ENCODE results near the gene NT5DC3. TPM values are rescaled to one million over a fixed set of nuclear protein-coding genes. Genes with fewer than 3 reads are reported as not detected.

Gene NT5DC3
- total and polyA plus RNA-seq, 2 of the 13 experiments (the other 11 are each of a cell fraction or from before 2014, with no cell fraction given): 3.2 to 6.6 TPM

DNA sequence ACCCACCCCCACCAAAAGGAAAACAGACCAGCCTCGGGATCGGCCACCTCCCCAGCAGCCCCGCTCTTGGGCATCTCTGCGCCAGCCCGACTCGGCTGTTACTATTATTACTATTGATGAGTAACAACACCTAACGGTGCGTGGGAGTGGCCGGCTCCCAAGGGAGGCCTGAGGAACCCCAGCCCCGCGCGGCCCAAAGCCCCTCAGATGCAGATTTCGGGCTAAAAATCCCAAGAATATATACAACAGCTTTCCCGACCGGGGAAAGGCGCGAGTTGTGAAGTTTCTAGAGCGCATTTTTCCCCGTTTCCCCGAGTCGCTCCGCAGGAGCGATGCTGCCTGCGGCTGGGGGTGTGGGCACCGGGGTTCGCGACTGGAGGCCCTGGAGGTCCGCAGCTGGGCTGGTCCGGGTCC lies 565 bp downstream of the NT5DC3 start:
- H4K20me1 ChIP-seq (ENCODE audit: insufficient read depth, low read length): peaks cover 14% of the 10 kb centered on the region
- in situ Hi-C loops (cut with HindIII; ENCODE audit: extremely low pct_ligation_motif_present, low pct_unique_long_range_greater_than_20kb) (no loop called here), intact Hi-C loops (cut with micrococcal nuclease; ENCODE audit: unreplicated experiment) (loop anchor here (2.0 kb wide), 1 partner anchor 14 kb away; no protein-coding TSS in a partner anchor)
- H3K4me3 ChIP-seq (replicated peaks in 1 of 3; ENCODE audit: insufficient read depth in 1 of 3, low read depth in 2 of 3, low read length in 3 of 3): peak overlapping the region; percentile 74 to 82 (median 75)
- peak overlapping the region; percentile 82 for H3K4me2 ChIP-seq (ENCODE audit: low read depth, low read length)
- no peak overlapping the region for H2AFZ ChIP-seq (ENCODE audit: low read length)
- H3K9me3 ChIP-seq (ENCODE audit: low read length): no peaks in the 10 kb centered on the region
- peak overlapping the region; percentile 59 for H3K27ac ChIP-seq (ENCODE audit: extremely low read length, insufficient read depth, low read length)
- POLR2A ChIA-PET: interaction anchor here (1.0 to 3.0 kb wide), 6 partner anchors 14 to 125 kb away, joined by 3 to 15 read pairs (median 6); partner anchors contain the start of genes HSP90B1 and TDG
- no peak for FAIRE-seq
- no peak for DNase-seq (ENCODE audit: low spot score)
- WGBS (ENCODE audit: low lambda C conversion rate): 3% methylated on average over 17 of the region's 29 CpGs
- no TSS peak for BruUV-seq (replicated peaks)
- no peak for ATAC-seq
- CTCF ChIA-PET (ENCODE audit: low intra/inter-chr PET ratio, low total read pairs): no interaction called here
- H3K27me3 ChIP-seq (ENCODE audit: control insufficient read depth in 1 of 2, insufficient read depth in 2 of 2, low read length in 2 of 2): no peaks in the 10 kb centered on the region; a peak in 1 of 5 replicates
- peak overlapping the region; percentile 72 for H3K9ac ChIP-seq (ENCODE audit: insufficient read depth, low read depth, low read length)
- peaks cover 54% of the 10 kb centered on the region for H3K4me1 ChIP-seq (ENCODE audit: insufficient read depth, low read length)
- no peaks in the 10 kb centered on the region for H3K36me3 ChIP-seq (replicated peaks in 1 of 2; ENCODE audit: control insufficient read depth in 1 of 2, insufficient read depth in 2 of 2, low read length in 2 of 2)
- peaks cover 42% of the 10 kb centered on the region for H3K79me2 ChIP-seq (ENCODE audit: insufficient read depth, low read length)
- TF ChIP-seq REXO4 (CRISPR knock-in tag; IDR thresholded peaks at IDR 0.05; ENCODE audit: borderline replicate concordance) (no peak), RELA (CRISPR knock-in tag; IDR thresholded peaks at IDR 0.05) (no peak), ZNF33B (CRISPR knock-in tag; IDR thresholded peaks at IDR 0.05) (no peak), ZNF788 (CRISPR knock-in tag; IDR thresholded peaks at IDR 0.05; ENCODE audit: borderline replicate concordance) (no peak), NCOR1 (IDR thresholded peaks at IDR 0.05; ENCODE audit: borderline replicate concordance, low read length) (no peak), ZNF30 (CRISPR knock-in tag; IDR thresholded peaks at IDR 0.05) (no peak), KLF11 (CRISPR knock-in tag; IDR thresholded peaks at IDR 0.05) (no peak), SIX4 (CRISPR knock-in tag; IDR thresholded peaks at IDR 0.05) (no peak), KMT2A (CRISPR knock-in tag; IDR thresholded peaks at IDR 0.05) (0 out of 2 replicates have a peak, but pooled peaks have one; percentile 5), MED8 (CRISPR knock-in tag; IDR thresholded peaks at IDR 0.05; ENCODE audit: insufficient replicate concordance) (no peak), RFX1 (IDR thresholded peaks at IDR 0.05) (no peak), SIN3B (IDR thresholded peaks at IDR 0.05; ENCODE audit: low read length) (no peak), SAP130 (CRISPR knock-in tag; IDR thresholded peaks at IDR 0.05; ENCODE audit: low read depth) (0 out of 2 replicates have a peak, but pooled peaks have one; percentile 9)
- TF ChIP-seq, protein P1, sequence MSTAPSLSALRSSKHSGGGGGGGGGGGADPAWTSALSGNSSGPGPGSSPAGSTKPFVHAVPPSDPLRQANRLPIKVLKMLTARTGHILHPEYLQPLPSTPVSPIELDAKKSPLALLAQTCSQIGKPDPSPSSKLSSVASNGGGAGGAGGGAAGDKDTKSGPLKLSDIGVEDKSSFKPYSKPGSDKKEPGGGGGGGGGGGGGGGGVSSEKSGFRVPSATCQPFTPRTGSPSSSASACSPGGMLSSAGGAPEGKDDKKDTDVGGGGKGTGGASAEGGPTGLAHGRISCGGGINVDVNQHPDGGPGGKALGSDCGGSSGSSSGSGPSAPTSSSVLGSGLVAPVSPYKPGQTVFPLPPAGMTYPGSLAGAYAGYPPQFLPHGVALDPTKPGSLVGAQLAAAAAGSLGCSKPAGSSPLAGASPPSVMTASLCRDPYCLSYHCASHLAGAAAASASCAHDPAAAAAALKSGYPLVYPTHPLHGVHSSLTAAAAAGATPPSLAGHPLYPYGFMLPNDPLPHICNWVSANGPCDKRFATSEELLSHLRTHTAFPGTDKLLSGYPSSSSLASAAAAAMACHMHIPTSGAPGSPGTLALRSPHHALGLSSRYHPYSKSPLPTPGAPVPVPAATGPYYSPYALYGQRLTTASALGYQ (CRISPR knock-in tag; IDR thresholded peaks at IDR 0.05): no peak
- TF ChIP-seq, protein P2, sequence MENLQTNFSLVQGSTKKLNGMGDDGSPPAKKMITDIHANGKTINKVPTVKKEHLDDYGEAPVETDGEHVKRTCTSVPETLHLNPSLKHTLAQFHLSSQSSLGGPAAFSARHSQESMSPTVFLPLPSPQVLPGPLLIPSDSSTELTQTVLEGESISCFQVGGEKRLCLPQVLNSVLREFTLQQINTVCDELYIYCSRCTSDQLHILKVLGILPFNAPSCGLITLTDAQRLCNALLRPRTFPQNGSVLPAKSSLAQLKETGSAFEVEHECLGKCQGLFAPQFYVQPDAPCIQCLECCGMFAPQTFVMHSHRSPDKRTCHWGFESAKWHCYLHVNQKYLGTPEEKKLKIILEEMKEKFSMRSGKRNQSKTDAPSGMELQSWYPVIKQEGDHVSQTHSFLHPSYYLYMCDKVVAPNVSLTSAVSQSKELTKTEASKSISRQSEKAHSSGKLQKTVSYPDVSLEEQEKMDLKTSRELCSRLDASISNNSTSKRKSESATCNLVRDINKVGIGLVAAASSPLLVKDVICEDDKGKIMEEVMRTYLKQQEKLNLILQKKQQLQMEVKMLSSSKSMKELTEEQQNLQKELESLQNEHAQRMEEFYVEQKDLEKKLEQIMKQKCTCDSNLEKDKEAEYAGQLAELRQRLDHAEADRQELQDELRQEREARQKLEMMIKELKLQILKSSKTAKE (CRISPR knock-in tag; IDR thresholded peaks at IDR 0.05; ENCODE audit: borderline replicate concordance): no peak
- TF ChIP-seq, protein P3, sequence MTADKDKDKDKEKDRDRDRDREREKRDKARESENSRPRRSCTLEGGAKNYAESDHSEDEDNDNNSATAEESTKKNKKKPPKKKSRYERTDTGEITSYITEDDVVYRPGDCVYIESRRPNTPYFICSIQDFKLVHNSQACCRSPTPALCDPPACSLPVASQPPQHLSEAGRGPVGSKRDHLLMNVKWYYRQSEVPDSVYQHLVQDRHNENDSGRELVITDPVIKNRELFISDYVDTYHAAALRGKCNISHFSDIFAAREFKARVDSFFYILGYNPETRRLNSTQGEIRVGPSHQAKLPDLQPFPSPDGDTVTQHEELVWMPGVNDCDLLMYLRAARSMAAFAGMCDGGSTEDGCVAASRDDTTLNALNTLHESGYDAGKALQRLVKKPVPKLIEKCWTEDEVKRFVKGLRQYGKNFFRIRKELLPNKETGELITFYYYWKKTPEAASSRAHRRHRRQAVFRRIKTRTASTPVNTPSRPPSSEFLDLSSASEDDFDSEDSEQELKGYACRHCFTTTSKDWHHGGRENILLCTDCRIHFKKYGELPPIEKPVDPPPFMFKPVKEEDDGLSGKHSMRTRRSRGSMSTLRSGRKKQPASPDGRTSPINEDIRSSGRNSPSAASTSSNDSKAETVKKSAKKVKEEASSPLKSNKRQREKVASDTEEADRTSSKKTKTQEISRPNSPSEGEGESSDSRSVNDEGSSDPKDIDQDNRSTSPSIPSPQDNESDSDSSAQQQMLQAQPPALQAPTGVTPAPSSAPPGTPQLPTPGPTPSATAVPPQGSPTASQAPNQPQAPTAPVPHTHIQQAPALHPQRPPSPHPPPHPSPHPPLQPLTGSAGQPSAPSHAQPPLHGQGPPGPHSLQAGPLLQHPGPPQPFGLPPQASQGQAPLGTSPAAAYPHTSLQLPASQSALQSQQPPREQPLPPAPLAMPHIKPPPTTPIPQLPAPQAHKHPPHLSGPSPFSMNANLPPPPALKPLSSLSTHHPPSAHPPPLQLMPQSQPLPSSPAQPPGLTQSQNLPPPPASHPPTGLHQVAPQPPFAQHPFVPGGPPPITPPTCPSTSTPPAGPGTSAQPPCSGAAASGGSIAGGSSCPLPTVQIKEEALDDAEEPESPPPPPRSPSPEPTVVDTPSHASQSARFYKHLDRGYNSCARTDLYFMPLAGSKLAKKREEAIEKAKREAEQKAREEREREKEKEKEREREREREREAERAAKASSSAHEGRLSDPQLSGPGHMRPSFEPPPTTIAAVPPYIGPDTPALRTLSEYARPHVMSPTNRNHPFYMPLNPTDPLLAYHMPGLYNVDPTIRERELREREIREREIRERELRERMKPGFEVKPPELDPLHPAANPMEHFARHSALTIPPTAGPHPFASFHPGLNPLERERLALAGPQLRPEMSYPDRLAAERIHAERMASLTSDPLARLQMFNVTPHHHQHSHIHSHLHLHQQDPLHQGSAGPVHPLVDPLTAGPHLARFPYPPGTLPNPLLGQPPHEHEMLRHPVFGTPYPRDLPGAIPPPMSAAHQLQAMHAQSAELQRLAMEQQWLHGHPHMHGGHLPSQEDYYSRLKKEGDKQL (CRISPR knock-in tag; IDR thresholded peaks at IDR 0.05; ENCODE audit: low read depth): no peak

Measured in HepG2 (cell line).